ENCODE results near the gene FHOD3. TPM values are rescaled to one million over a fixed set of nuclear protein-coding genes. Genes with fewer than 3 reads are reported as not detected.

The FHOD3 gene
- total RNA-seq, 1 experiment from 2014 or later = 18.1 TPM

DNA sequence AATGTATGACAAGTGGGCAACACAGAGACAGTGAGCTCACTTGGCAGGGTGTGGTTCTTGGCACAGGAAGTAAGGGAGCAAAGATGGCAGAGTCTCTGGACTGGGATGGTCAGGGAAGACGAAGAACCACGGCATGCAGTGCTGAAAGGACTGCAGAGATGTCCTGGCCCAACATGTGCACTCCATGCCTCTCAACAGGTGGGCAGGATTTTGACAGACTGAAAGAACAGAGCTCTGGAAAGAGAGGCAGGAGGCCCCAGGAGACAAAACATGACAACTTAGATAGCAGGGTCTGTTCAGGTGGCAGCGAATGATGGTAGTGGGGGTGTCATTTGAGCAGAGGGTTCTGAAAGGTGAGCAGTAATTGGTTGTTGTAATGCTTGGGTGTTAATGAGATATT is 180.3 kb downstream of the FHOD3 start:
- Histone ChIP-seq H3K9ac (ENCODE audit: low read length) (no peak overlapping the region), H3K4me1 (ENCODE audit: insufficient read depth, low read length) (peaks cover 9% of the 10 kb centered on the region; the same call in 1 of the 2 replicates), H3K27me3 (ENCODE audit: low read length) (no peaks in the 10 kb centered on the region), H3K36me3 (ENCODE audit: low read depth, low read length) (no peaks in the 10 kb centered on the region), H3K4me3 (ENCODE audit: low read length) (no peak overlapping the region), H3K9me2 (replicated peaks; ENCODE audit: low read length) (no peaks in the 10 kb centered on the region), H2AFZ (ENCODE audit: low read length) (no peak overlapping the region), H3K79me2 (ENCODE audit: low read length) (no peaks in the 10 kb centered on the region), H3K9me3 (ENCODE audit: low read length) (no peaks in the 10 kb centered on the region), H3K4me2 (ENCODE audit: low read length) (no peak overlapping the region), H3F3A (ENCODE audit: low read length, unreplicated experiment) (no peaks in the 10 kb centered on the region), H3K27ac (ENCODE audit: low read length) (no peak overlapping the region), H4K20me1 (ENCODE audit: low read length) (no peaks in the 10 kb centered on the region)
- BruUV-seq (replicated peaks) = no TSS peak
- intact Hi-C loops (cut with micrococcal nuclease) = no loop called here
- CTCF ChIA-PET = no interaction called here
- no peak for ATAC-seq
- no peak for DNase-seq
- POLR2A ChIA-PET (ENCODE audit: unreplicated experiment) = no interaction called here
- TF ChIP-seq, protein P1, sequence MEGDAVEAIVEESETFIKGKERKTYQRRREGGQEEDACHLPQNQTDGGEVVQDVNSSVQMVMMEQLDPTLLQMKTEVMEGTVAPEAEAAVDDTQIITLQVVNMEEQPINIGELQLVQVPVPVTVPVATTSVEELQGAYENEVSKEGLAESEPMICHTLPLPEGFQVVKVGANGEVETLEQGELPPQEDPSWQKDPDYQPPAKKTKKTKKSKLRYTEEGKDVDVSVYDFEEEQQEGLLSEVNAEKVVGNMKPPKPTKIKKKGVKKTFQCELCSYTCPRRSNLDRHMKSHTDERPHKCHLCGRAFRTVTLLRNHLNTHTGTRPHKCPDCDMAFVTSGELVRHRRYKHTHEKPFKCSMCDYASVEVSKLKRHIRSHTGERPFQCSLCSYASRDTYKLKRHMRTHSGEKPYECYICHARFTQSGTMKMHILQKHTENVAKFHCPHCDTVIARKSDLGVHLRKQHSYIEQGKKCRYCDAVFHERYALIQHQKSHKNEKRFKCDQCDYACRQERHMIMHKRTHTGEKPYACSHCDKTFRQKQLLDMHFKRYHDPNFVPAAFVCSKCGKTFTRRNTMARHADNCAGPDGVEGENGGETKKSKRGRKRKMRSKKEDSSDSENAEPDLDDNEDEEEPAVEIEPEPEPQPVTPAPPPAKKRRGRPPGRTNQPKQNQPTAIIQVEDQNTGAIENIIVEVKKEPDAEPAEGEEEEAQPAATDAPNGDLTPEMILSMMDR (conservative IDR thresholded peaks at IDR 0.05; ENCODE audit: low read depth, low read length) = no peak
- TF ChIP-seq EZH2phosphoT487 (IDR thresholded peaks at IDR 0.05; ENCODE audit: borderline replicate concordance, low read length) (no peak), EZH2 (IDR thresholded peaks at IDR 0.05; ENCODE audit: low read length, unreplicated experiment) (no peak)

DNA sequence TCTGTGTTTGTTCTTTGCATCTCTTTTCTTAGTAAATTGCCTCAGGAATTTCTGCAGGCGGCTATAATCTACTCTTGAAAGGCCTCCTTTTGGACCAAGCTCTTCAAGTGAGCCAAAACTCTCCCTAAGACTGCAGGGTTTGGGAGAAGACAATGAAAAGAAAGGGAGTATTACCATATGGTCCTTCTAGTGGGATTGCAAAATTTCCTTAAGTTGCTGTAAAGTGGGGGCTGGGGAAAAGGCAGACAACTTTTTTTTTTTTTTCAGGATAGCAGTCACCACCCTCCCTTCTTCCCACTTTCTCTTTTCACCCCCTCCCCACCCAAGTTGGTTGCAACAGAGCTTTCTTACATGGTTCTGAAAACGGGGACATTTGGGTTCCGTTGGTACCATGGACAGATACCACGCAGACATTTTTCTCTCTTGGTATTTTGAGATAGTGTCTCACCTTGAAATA is 183.7 kb downstream of the FHOD3 start:
- no peak for ATAC-seq
- H3K27ac ChIP-seq (ENCODE audit: low read length) = no peak overlapping the region
- H4K20me1 ChIP-seq (ENCODE audit: low read length) = no peaks in the 10 kb centered on the region
- ChIA-PET POLR2A (ENCODE audit: unreplicated experiment) (no interaction called here), CTCF (no interaction called here)
- no peaks in the 10 kb centered on the region for H3K27me3 ChIP-seq (ENCODE audit: low read length)
- no peaks in the 10 kb centered on the region for H3K36me3 ChIP-seq (ENCODE audit: low read depth, low read length)
- H2AFZ ChIP-seq (ENCODE audit: low read length) = no peak overlapping the region
- H3K9me3 ChIP-seq (ENCODE audit: low read length) = no peaks in the 10 kb centered on the region
- TF ChIP-seq EZH2 (IDR thresholded peaks at IDR 0.05; ENCODE audit: low read length, unreplicated experiment) (no peak), EZH2phosphoT487 (IDR thresholded peaks at IDR 0.05; ENCODE audit: borderline replicate concordance, low read length) (no peak)
- TF ChIP-seq, protein P1 (conservative IDR thresholded peaks at IDR 0.05; ENCODE audit: low read depth, low read length) = no peak
- H3K9ac ChIP-seq (ENCODE audit: low read length) = no peak overlapping the region
- peaks cover 25% of the 10 kb centered on the region for H3K4me1 ChIP-seq (ENCODE audit: insufficient read depth, low read length)
- no peaks in the 10 kb centered on the region for H3K79me2 ChIP-seq (ENCODE audit: low read length)
- intact Hi-C loops (cut with micrococcal nuclease) = no loop called here
- no peaks in the 10 kb centered on the region for H3K9me2 ChIP-seq (replicated peaks; ENCODE audit: low read length)
- H3K4me3 ChIP-seq (ENCODE audit: low read length) = no peak overlapping the region
- BruUV-seq (replicated peaks) = no TSS peak
- H3K4me2 ChIP-seq (ENCODE audit: low read length) = no peak overlapping the region
- no peak for DNase-seq
- no peaks in the 10 kb centered on the region for H3F3A ChIP-seq (ENCODE audit: low read length, unreplicated experiment)

GRCh38 chr18:36481935-36482334 is 184.4 kb downstream of the FHOD3 start:
- Histone ChIP-seq H3K9me2 (replicated peaks; ENCODE audit: low read length) (no peaks in the 10 kb centered on the region), H4K20me1 (ENCODE audit: low read length) (no peaks in the 10 kb centered on the region), H3K27ac (ENCODE audit: low read length) (no peak overlapping the region), H3K4me2 (ENCODE audit: low read length) (no peak overlapping the region), H3K4me1 (ENCODE audit: insufficient read depth, low read length) (peaks cover 25% of the 10 kb centered on the region), H3K9ac (ENCODE audit: low read length) (no peak overlapping the region), H3K27me3 (ENCODE audit: low read length) (no peaks in the 10 kb centered on the region), H3K79me2 (ENCODE audit: low read length) (no peaks in the 10 kb centered on the region), H3K4me3 (ENCODE audit: low read length) (no peak overlapping the region), H3K36me3 (ENCODE audit: low read depth, low read length) (no peaks in the 10 kb centered on the region), H3K9me3 (ENCODE audit: low read length) (no peaks in the 10 kb centered on the region), H3F3A (ENCODE audit: low read length, unreplicated experiment) (no peaks in the 10 kb centered on the region), H2AFZ (ENCODE audit: low read length) (no peak overlapping the region)
- no peak for TF ChIP-seq EZH2 (IDR thresholded peaks at IDR 0.05; ENCODE audit: low read length, unreplicated experiment)
- TF ChIP-seq EZH2phosphoT487 (IDR thresholded peaks at IDR 0.05; ENCODE audit: borderline replicate concordance, low read length) = no peak
- TF ChIP-seq, protein P1 (conservative IDR thresholded peaks at IDR 0.05; ENCODE audit: low read depth, low read length) = no peak
- DNase-seq (no peak), ATAC-seq (no peak)
- intact Hi-C loops (cut with micrococcal nuclease) = no loop called here
- POLR2A ChIA-PET (ENCODE audit: unreplicated experiment) = no interaction called here
- no TSS peak for BruUV-seq (replicated peaks)
- CTCF ChIA-PET = no interaction called here
